ENCODE data around the gene STK25. TPM values are rescaled to one million over a fixed set of nuclear protein-coding genes. Genes with fewer than 3 reads are reported as not detected.
A peak's percentile ranks its signal among the peaks of the same experiment; 100 is the strongest.

STK25 gene
- total RNA-seq, 1 experiment from 2014 or later = 201 TPM

- no peak overlapping the region for H2AFZ ChIP-seq
- H3K4me2 ChIP-seq = peak overlapping the region; percentile 85
- no peak for TF ChIP-seq CTCF (conservative IDR thresholded peaks at IDR 0.05)
- no peak for TF ChIP-seq EZH2 (IDR thresholded peaks at IDR 0.05; ENCODE audit: low read depth)
- intact Hi-C loops (cut with micrococcal nuclease; ENCODE audit: unreplicated experiment) = loop anchor here (10.0 kb wide), 1 partner anchor 163 kb away; the partner anchor contains the start of gene ING5
- no peaks in the 10 kb centered on the region for H3K79me2 ChIP-seq (ENCODE audit: low read depth)
- BruUV-seq (replicated peaks) = no TSS peak
- no peaks in the 10 kb centered on the region for H3K27me3 ChIP-seq (ENCODE audit: insufficient read depth, low read depth)
- no peaks in the 10 kb centered on the region; the same call in 1 of the 2 replicates for H3K4me1 ChIP-seq (replicated peaks; ENCODE audit: insufficient read depth)
- ChIA-PET POLR2A (ENCODE audit: unreplicated experiment) (no interaction called here), CTCF (no interaction called here)
- no peak for DNase-seq
- H3K4me3 ChIP-seq = peak overlapping the region; percentile 54; the same call in 1 of the 2 replicates
- no peaks in the 10 kb centered on the region for H3K9me2 ChIP-seq (ENCODE audit: insufficient read depth)
- H3K36me3 ChIP-seq (ENCODE audit: low read depth) = no peaks in the 10 kb centered on the region
- H3F3A ChIP-seq (ENCODE audit: insufficient read depth, low read depth) = peaks cover 17% of the 10 kb centered on the region; the same call in 1 of the 2 replicates
- H3K27ac ChIP-seq = no peak overlapping the region
- H3K9me3 ChIP-seq (ENCODE audit: insufficient read depth, low read depth) = no peaks in the 10 kb centered on the region
- no peaks in the 10 kb centered on the region for H4K20me1 ChIP-seq (ENCODE audit: insufficient read depth)
These were observed 33.3 kb upstream of the STK25 start for GRCh38 chr2:241541564-241542277.

GRCh38 chr2:241540771-241541561 is 32.6 kb upstream of the STK25 start:
- Histone ChIP-seq H4K20me1 (ENCODE audit: insufficient read depth) (no peaks in the 10 kb centered on the region), H3F3A (ENCODE audit: insufficient read depth, low read depth) (peaks cover 17% of the 10 kb centered on the region; the same call in 1 of the 2 replicates), H2AFZ (peak overlapping the region; percentile 76), H3K4me1 (replicated peaks; ENCODE audit: insufficient read depth) (no peaks in the 10 kb centered on the region; the same call in 1 of the 2 replicates), H3K79me2 (ENCODE audit: low read depth) (no peaks in the 10 kb centered on the region), H3K36me3 (ENCODE audit: low read depth) (no peaks in the 10 kb centered on the region), H3K27me3 (ENCODE audit: insufficient read depth, low read depth) (no peaks in the 10 kb centered on the region), H3K4me3 (peak overlapping the region; percentile 54; the same call in 1 of the 2 replicates), H3K9me2 (ENCODE audit: insufficient read depth) (no peaks in the 10 kb centered on the region), H3K27ac (no peak overlapping the region), H3K9me3 (ENCODE audit: insufficient read depth, low read depth) (no peaks in the 10 kb centered on the region), H3K4me2 (peak overlapping the region; percentile 85)
- CTCF ChIA-PET = no interaction called here
- POLR2A ChIA-PET (ENCODE audit: unreplicated experiment) = interaction anchor here (0.9 kb wide), 1 partner anchor 20 kb away, joined by 3 read pairs; no protein-coding TSS in a partner anchor
- TF ChIP-seq EZH2 (IDR thresholded peaks at IDR 0.05; ENCODE audit: low read depth) = no peak
- no peak for TF ChIP-seq CTCF (conservative IDR thresholded peaks at IDR 0.05)
- peak in 1 of 2 experiments; percentile 85 for DNase-seq
- intact Hi-C loops (cut with micrococcal nuclease; ENCODE audit: unreplicated experiment) = loop anchor here (10.0 kb wide), 1 partner anchor 164 kb away; the partner anchor contains the start of gene ING5
- BruUV-seq (replicated peaks) = TSS peak; percentile 78

- BruUV-seq (replicated peaks) = no TSS peak
- H3K9me2 ChIP-seq (ENCODE audit: insufficient read depth) = no peaks in the 10 kb centered on the region
- DNase-seq = peak; percentile 50 to 58
- TF ChIP-seq CTCF (conservative IDR thresholded peaks at IDR 0.05) (no peak), EZH2 (IDR thresholded peaks at IDR 0.05; ENCODE audit: low read depth) (no peak)
- no peaks in the 10 kb centered on the region for H3K79me2 ChIP-seq (ENCODE audit: low read depth)
- POLR2A ChIA-PET (ENCODE audit: unreplicated experiment) = interaction anchor here (0.5 to 0.9 kb wide), 2 partner anchors 9 to 21 kb away, joined by 3 to 5 read pairs; no protein-coding TSS in a partner anchor
- H3K9me3 ChIP-seq (ENCODE audit: insufficient read depth, low read depth) = no peaks in the 10 kb centered on the region
- CTCF ChIA-PET = no interaction called here
- peaks cover 15% of the 10 kb centered on the region; the same call in 1 of the 2 replicates for H3F3A ChIP-seq (ENCODE audit: insufficient read depth, low read depth)
- H4K20me1 ChIP-seq (ENCODE audit: insufficient read depth) = no peaks in the 10 kb centered on the region
- no peaks in the 10 kb centered on the region for H3K36me3 ChIP-seq (ENCODE audit: low read depth)
- peak overlapping the region; percentile 85 for H3K4me2 ChIP-seq
- no peaks in the 10 kb centered on the region; the same call in 1 of the 2 replicates for H3K4me1 ChIP-seq (replicated peaks; ENCODE audit: insufficient read depth)
- intact Hi-C loops (cut with micrococcal nuclease; ENCODE audit: unreplicated experiment) = loop anchor here (10.0 kb wide), 1 partner anchor 164 kb away; the partner anchor contains the start of gene ING5
- H3K27me3 ChIP-seq (ENCODE audit: insufficient read depth, low read depth) = no peaks in the 10 kb centered on the region
- H3K27ac ChIP-seq = no peak overlapping the region
- peak overlapping the region; percentile 76; the same call in 1 of the 2 replicates for H2AFZ ChIP-seq
- H3K4me3 ChIP-seq = peak overlapping the region; percentile 54; the same call in 1 of the 2 replicates
These were observed 32.0 kb upstream of the STK25 start for GRCh38 chr2:241540401-241540770.
